Measurements from ENCODE around the gene TRIO. TPM values are rescaled to one million over a fixed set of nuclear protein-coding genes. Genes with fewer than 3 reads are reported as not detected.
A peak's percentile ranks its signal among the peaks of the same experiment; 100 is the strongest.
"Not testable (repeated sequence)": the region's sequence is repeated elsewhere in the genome, so short reads cannot be mapped to it uniquely, and the experiment has no call there.

Gene TRIO
- 96.0 and 106 TPM in 2 replicates for total RNA-seq (2014; rRNA removed; shearing (Covaris generic))
- 126 and 144 TPM in 2 replicates for polyA plus RNA-seq (2014; cell fraction: nucleus; rRNA removed)

- peak; percentile 92 for DNase-seq (ENCODE audit: extremely low read depth, low read depth)
These were observed at the start of gene TRIO for GRCh38 chr5:14142827-14143545. TSS of gene TRIO (plus strand) at chr5:14143342. CDS start at chr5:14143726, 384 bp downstream.

- not testable (repeated sequence) for DNase-seq (ENCODE audit: extremely low read depth, low read depth)
These were observed 45.8 kb upstream of the TRIO start for GRCh38 chr5:14097380-14097779.

- DNase-seq (ENCODE audit: extremely low read depth, low read depth), result no peak
These were observed 45.1 kb upstream of the TRIO start for GRCh38 chr5:14097998-14098471.

GRCh38 chr5:14100281-14100680 is 42.9 kb upstream of the TRIO start:
- DNase-seq (ENCODE audit: extremely low read depth, low read depth), result no peak

GRCh38 chr5:14101922-14102321 is 41.2 kb upstream of the TRIO start:
- DNase-seq (ENCODE audit: extremely low read depth, low read depth), result peak; percentile 79

- DNase-seq (ENCODE audit: extremely low read depth, low read depth), result peak; percentile 87
These were observed 40.5 kb upstream of the TRIO start for GRCh38 chr5:14102666-14103065.

- peak; percentile 25 for DNase-seq (ENCODE audit: extremely low read depth, low read depth)
These were observed 37.3 kb upstream of the TRIO start for GRCh38 chr5:14105718-14106410.

GRCh38 chr5:14107536-14107935 is 35.6 kb upstream of the TRIO start:
- DNase-seq (ENCODE audit: extremely low read depth, low read depth), result no peak

- DNase-seq (ENCODE audit: extremely low read depth, low read depth), result peak; percentile 92
These were observed 34.8 kb upstream of the TRIO start for GRCh38 chr5:14108170-14108996.

- DNase-seq (ENCODE audit: extremely low read depth, low read depth), result peak; percentile 94
These were observed 33.9 kb upstream of the TRIO start for GRCh38 chr5:14109041-14109747.

- peak; percentile 99 for DNase-seq (ENCODE audit: extremely low read depth, low read depth)
These were observed 33.4 kb upstream of the TRIO start for GRCh38 chr5:14109771-14110170.

GRCh38 chr5:14110196-14110595 is 32.9 kb upstream of the TRIO start:
- DNase-seq (ENCODE audit: extremely low read depth, low read depth), result peak; percentile 78

- DNase-seq (ENCODE audit: extremely low read depth, low read depth), result peak; percentile 73
These were observed 32.5 kb upstream of the TRIO start for GRCh38 chr5:14110680-14111079.

GRCh38 chr5:14112998-14113652 is 30.0 kb upstream of the TRIO start:
- no peak for DNase-seq (ENCODE audit: extremely low read depth, low read depth)

- DNase-seq (ENCODE audit: extremely low read depth, low read depth), result peak; percentile 32
These were observed 28.4 kb upstream of the TRIO start for GRCh38 chr5:14114615-14115251.

GRCh38 chr5:14115323-14115895 is 27.7 kb upstream of the TRIO start:
- DNase-seq (ENCODE audit: extremely low read depth, low read depth), result no peak

GRCh38 chr5:14118551-14119320 is 24.4 kb upstream of the TRIO start:
- no peak for DNase-seq (ENCODE audit: extremely low read depth, low read depth)

GRCh38 chr5:14120176-14120575 is 23.0 kb upstream of the TRIO start:
- no peak for DNase-seq (ENCODE audit: extremely low read depth, low read depth)

Data from NCI-H460 (cell line).